MM.1S (cell line): ENCODE data around the gene GRN.
A peak's percentile ranks its signal among the peaks of the same experiment; 100 is the strongest.

ENCODE experiments used
- DNase-seq: peaks from one replicate; pipeline ENCODE4 v3.0.0-alpha.2; 2015
- H2AFZ ChIP-seq: fragments of 300-600 bp; sonication (generic); 2 replicates; pipeline ENCODE4 v1.6.0; 2016; ENCODE audit warnings: antibody characterized with exemption, low read length
- H3F3A ChIP-seq: fragments of 300-600 bp; sonication (generic); 2 replicates; pipeline ENCODE4 v1.6.1; 2016; ENCODE audit warnings: mild to moderate bottlenecking, antibody characterized with exemption, low read length, moderate library complexity, mixed read lengths; ENCODE audit not compliant: insufficient read depth
- H3K27ac ChIP-seq: fragments of 300-600 bp; sonication (generic); 2 replicates; pipeline ENCODE4 v1.5.1; 2016; ENCODE audit warnings: mild to moderate bottlenecking, low read length
- H3K27me3 ChIP-seq: fragments of 300-600 bp; sonication (generic); replicated peaks from 2 replicates; pipeline ENCODE4 v1.6.0; 2016; ENCODE audit warnings: low read length; ENCODE audit not compliant: insufficient read depth
- H3K36me3 ChIP-seq: fragments of 300-600 bp; sonication (generic); replicated peaks from 2 replicates; pipeline ENCODE4 v1.6.1; 2016; ENCODE audit warnings: mild to moderate bottlenecking, low read length, mixed read lengths; ENCODE audit not compliant: insufficient read depth
- H3K4me1 ChIP-seq: fragments of 300-600 bp; sonication (generic); 2 replicates; pipeline ENCODE4 v1.6.1; 2016; ENCODE audit warnings: low read length, mixed read lengths
- H3K4me2 ChIP-seq: fragments of 300-600 bp; sonication (generic); 2 replicates; pipeline ENCODE4 v1.6.0; 2016; ENCODE audit warnings: low read depth, low read length
- H3K4me3 ChIP-seq: fragments of 300-600 bp; sonication (generic); 2 replicates; pipeline ENCODE4 v1.5.1; 2016; ENCODE audit warnings: low read length, mixed read lengths
- H3K79me2 ChIP-seq: fragments of 300-600 bp; sonication (generic); 2 replicates; pipeline ENCODE4 v1.6.1; 2016; ENCODE audit warnings: mixed run types, low read length, mixed read lengths
- H3K9ac ChIP-seq: fragments of 300-600 bp; sonication (generic); 2 replicates; pipeline ENCODE4 v1.6.1; 2016; ENCODE audit warnings: low read length, mixed read lengths
- H3K9me2 ChIP-seq: fragments of 300-600 bp; sonication (generic); replicated peaks from 2 replicates; pipeline ENCODE4 v1.6.1; 2016; ENCODE audit warnings: mild to moderate bottlenecking, low read length, mixed read lengths; ENCODE audit not compliant: insufficient read depth
- H3K9me3 ChIP-seq: fragments of 300-600 bp; sonication (generic); replicated peaks from 2 replicates; pipeline ENCODE4 v1.6.1; 2016; ENCODE audit warnings: mild to moderate bottlenecking, low read length, mixed read lengths; ENCODE audit not compliant: insufficient read depth
- H4K20me1 ChIP-seq: fragments of 300-600 bp; sonication (generic); 2 replicates; pipeline ENCODE4 v1.6.1; 2016; ENCODE audit warnings: mild to moderate bottlenecking, low read length, moderate library complexity, mixed read lengths; ENCODE audit not compliant: insufficient read depth
- CTCF ChIP-seq: fragments of 300-600 bp; sonication (generic); IDR thresholded peaks from 2 replicates; pipeline ENCODE4 v1.5.1; 2016; ENCODE audit warnings: antibody characterized with exemption, low read length, mixed read lengths
- EZH2 ChIP-seq: fragments of 300-600 bp; sonication (generic); optimal IDR thresholded peaks from 2 replicates; pipeline ENCODE3; 2017; ENCODE audit warnings: low read depth, mild to moderate bottlenecking, antibody characterized with exemption, low read length, mixed read lengths
- EZH2phosphoT487 ChIP-seq: fragments of 300-600 bp; sonication (generic); IDR thresholded peaks from 2 replicates; pipeline ENCODE4 v1.6.1; 2018; ENCODE audit warnings: antibody characterized with exemption, low read length

GRN gene

GRCh38 chr17:44324092-44324570 is 21.0 kb upstream of the GRN start:
- Histone ChIP-seq H3K27me3 (no peaks in the 10 kb centered on the region), H3K27ac (peak overlapping the region; percentile 31; the same call in 1 of the 2 replicates), H3K79me2 (peaks cover 22% of the 10 kb centered on the region), H3K4me3 (peak overlapping the region; percentile 100), H3K9me2 (no peaks in the 10 kb centered on the region), H3F3A (peaks cover 26% of the 10 kb centered on the region), H3K9ac (peak overlapping the region; percentile 91), H3K4me2 (peak overlapping the region; percentile 99), H3K9me3 (no peaks in the 10 kb centered on the region), H3K4me1 (peaks cover 3% of the 10 kb centered on the region; the same call in 1 of the 2 replicates), H2AFZ (peak overlapping the region; percentile 58), H4K20me1 (no peaks in the 10 kb centered on the region), H3K36me3 (no peaks in the 10 kb centered on the region; the same call in 1 of the 2 replicates)
- no peak for DNase-seq
- TF ChIP-seq CTCF, result no peak
- TF ChIP-seq EZH2, result no peak
- TF ChIP-seq EZH2phosphoT487, result no peak

GRCh38 chr17:44324571-44325275 is 20.4 kb upstream of the GRN start, which contains the start of gene SLC25A39:
SLC25A39 (minus strand) TSS chr17:44324823; CDS start chr17:44323562, 1,261 bp downstream.
- DNase-seq, result peak; percentile 95
- Histone ChIP-seq H3K4me2 (peak within 1 kb of the TSS; percentile 99), H4K20me1 (no peaks in the 10 kb centered on the region), H3K9me2 (no peaks in the 10 kb centered on the region), H3F3A (peaks cover 21% of the 10 kb centered on the region), H2AFZ (peak within 1 kb of the TSS; percentile 64), H3K4me3 (peak within 1 kb of the TSS; percentile 100), H3K27ac (peak within 1 kb of the TSS; percentile 98), H3K4me1 (peaks cover 3% of the 10 kb centered on the region; the same call in 1 of the 2 replicates), H3K9ac (peak within 1 kb of the TSS; percentile 91), H3K27me3 (no peaks in the 10 kb centered on the region), H3K36me3 (no peaks in the 10 kb centered on the region; the same call in 1 of the 2 replicates), H3K79me2 (peaks cover 22% of the 10 kb centered on the region), H3K9me3 (no peaks in the 10 kb centered on the region)
- no peak for TF ChIP-seq EZH2
- no peak for TF ChIP-seq CTCF
- TF ChIP-seq EZH2phosphoT487, result no peak

GRCh38 chr17:44326861-44327444 is 18.1 kb upstream of the GRN start:
- Histone ChIP-seq H3K27ac (peak overlapping the region; percentile 22; the same call in 1 of the 2 replicates), H3K4me3 (peak overlapping the region; percentile 57)

More at GRCh38 chr17:44326861-44327444, 18.1 kb upstream of the GRN start:
- H3K79me2 ChIP-seq, result peaks cover 22% of the 10 kb centered on the region
- no peaks in the 10 kb centered on the region for H4K20me1 ChIP-seq
- no peaks in the 10 kb centered on the region for H3K9me3 ChIP-seq
- DNase-seq, result peak; percentile 98
- H3K4me2 ChIP-seq, result peak overlapping the region; percentile 71
- H3K36me3 ChIP-seq, result no peaks in the 10 kb centered on the region; the same call in 1 of the 2 replicates
- H3K9me2 ChIP-seq, result no peaks in the 10 kb centered on the region
- H2AFZ ChIP-seq, result peak overlapping the region; percentile 53; the same call in 1 of the 2 replicates
- peaks cover 7% of the 10 kb centered on the region for H3K4me1 ChIP-seq
- no peaks in the 10 kb centered on the region for H3K27me3 ChIP-seq
- peak overlapping the region; percentile 41; the same call in 1 of the 2 replicates for H3K9ac ChIP-seq
- peaks cover 21% of the 10 kb centered on the region for H3F3A ChIP-seq
- no peak for TF ChIP-seq EZH2phosphoT487
- TF ChIP-seq CTCF, result no peak
- TF ChIP-seq EZH2, result no peak
